Stimulated activated effector memory CD8-positive, alpha-beta T cell treated with anti-CD3 and anti-CD28 coated beads, Interleukin-12 subunit alpha, Interleukin-12 subunit beta, amount 100 ng/mL, for 72 hours (primary cell): Measurements from ENCODE around the gene ARMC10.
"Not testable (repeated sequence)": the region's sequence is repeated elsewhere in the genome, so short reads cannot be mapped to it uniquely, and the experiment has no call there.

Experiments used
- ATAC-seq: fragments of 150-1000 bp; cut with Tn5 transposase; 2 replicates; pipeline ENCODE4 v1.10.0; 2021
- DNase-seq, 2 donors: peaks; one replicate each; pipeline ENCODE4 v3.0.0; 2021 to 2022; ENCODE audit warnings: low spot score in 2 of 2
- H3K27ac Mint-ChIP-seq: one replicate; pipeline ENCODE4 v1.8.0; 2022; ENCODE audit warnings: mild to moderate bottlenecking, mixed read lengths
- H3K36me3 Mint-ChIP-seq: one replicate; pipeline ENCODE4 v1.8.0; 2022; ENCODE audit warnings: mild to moderate bottlenecking, mixed read lengths
- H3K4me1 Mint-ChIP-seq: one replicate; pipeline ENCODE4 v1.8.0; 2022; ENCODE audit warnings: mixed read lengths
- H3K4me3 Mint-ChIP-seq: one replicate; pipeline ENCODE4 v1.8.0; 2022; ENCODE audit warnings: mild to moderate bottlenecking, mixed read lengths
- H3K9me3 Mint-ChIP-seq: one replicate; pipeline ENCODE4 v1.8.0; 2022; ENCODE audit warnings: mixed read lengths

ARMC10 gene

DNA sequence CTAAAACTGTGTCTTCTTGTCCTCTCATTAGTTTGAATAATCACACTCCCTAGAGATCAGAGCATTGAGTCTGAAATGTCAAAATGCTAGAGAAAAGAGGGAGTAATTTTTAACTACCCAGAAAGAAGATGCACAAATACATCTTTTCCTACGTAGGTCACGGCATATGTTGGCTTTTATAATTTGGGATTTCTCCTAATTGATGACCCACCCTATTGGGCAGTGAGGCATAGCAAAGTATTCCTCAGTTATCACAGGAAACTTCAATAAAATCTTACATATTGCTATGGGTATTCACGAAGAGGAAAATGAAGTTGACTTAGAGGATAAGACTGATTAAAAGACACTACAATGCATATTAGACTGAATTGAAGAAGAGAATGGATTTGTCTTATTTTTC lies 25.4 kb downstream of the ARMC10 start:
- ATAC-seq (no peak), DNase-seq (no peak)
- no peaks in the 10 kb centered on the region for H3K9me3 Mint-ChIP-seq
- no peak overlapping the region for H3K4me3 Mint-ChIP-seq
- H3K27ac Mint-ChIP-seq = peak overlapping the region; percentile 1
- H3K36me3 Mint-ChIP-seq = peaks cover 72% of the 10 kb centered on the region
- no peaks in the 10 kb centered on the region for H3K4me1 Mint-ChIP-seq

- DNase-seq = no peak
- no peak for ATAC-seq
- no peak overlapping the region for H3K27ac Mint-ChIP-seq
- no peak overlapping the region for H3K4me3 Mint-ChIP-seq
- H3K9me3 Mint-ChIP-seq = no peaks in the 10 kb centered on the region
- H3K36me3 Mint-ChIP-seq = peaks cover 70% of the 10 kb centered on the region
- no peaks in the 10 kb centered on the region for H3K4me1 Mint-ChIP-seq
Observed at GRCh38 chr7:103101543-103101942, 26.6 kb downstream of the ARMC10 start.

GRCh38 chr7:103106005-103106702 lies 31.2 kb downstream of the ARMC10 start:
- Mint-ChIP-seq H3K4me1 (peaks cover 20% of the 10 kb centered on the region), H3K36me3 (peaks cover 52% of the 10 kb centered on the region), H3K9me3 (peaks cover 4% of the 10 kb centered on the region), H3K27ac (no peak overlapping the region), H3K4me3 (no peak overlapping the region)
- no peak for DNase-seq
- ATAC-seq = no peak

DNA sequence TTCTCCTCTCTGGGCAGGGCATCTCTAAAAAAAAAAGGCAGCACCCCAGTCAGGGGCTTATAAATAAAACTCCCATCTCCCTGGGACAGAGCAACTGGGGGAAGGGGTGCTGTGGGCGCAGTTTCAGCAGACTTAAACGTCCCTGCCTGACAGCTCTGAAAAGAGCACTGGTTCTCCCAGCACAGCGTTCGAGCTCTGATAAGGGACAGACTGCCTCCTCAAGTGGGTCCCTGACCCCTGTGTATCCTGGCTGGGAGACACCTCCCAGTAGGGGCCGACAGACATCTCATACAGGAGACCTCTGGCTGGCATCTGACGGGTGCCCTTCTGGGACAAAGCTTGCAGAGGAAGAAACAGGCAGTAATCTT lies 31.7 kb downstream of the ARMC10 start:
- Mint-ChIP-seq H3K4me1 (peaks cover 20% of the 10 kb centered on the region), H3K36me3 (peaks cover 47% of the 10 kb centered on the region)
- DNase-seq, H3K27ac Mint-ChIP-seq, H3K4me3 Mint-ChIP-seq, H3K9me3 Mint-ChIP-seq, ATAC-seq: not testable (repeated sequence)

DNA sequence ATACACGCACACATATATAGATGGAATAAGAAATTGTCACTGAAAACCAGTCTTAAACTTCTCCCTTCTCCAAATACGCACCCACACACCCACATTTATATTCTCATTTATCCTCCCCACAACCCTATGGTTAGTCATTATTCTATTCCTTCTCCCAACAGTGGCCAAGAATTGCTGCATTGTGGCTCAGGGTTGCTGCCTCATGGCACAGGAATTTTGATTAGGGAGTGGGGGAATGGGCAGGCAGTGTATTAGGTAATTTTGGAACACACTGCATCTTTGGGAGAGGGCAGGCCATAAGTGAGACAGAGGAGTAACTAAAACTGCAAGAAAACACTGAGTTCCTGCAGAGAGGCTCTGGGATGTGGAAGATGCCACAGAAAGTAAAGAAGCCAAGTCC lies 38.2 kb downstream of the ARMC10 start:
- Mint-ChIP-seq H3K36me3 (peaks cover 7% of the 10 kb centered on the region), H3K4me1 (peaks cover 13% of the 10 kb centered on the region), H3K27ac (no peak overlapping the region), H3K4me3 (no peak overlapping the region), H3K9me3 (peaks cover 4% of the 10 kb centered on the region)
- DNase-seq = no peak
- no peak for ATAC-seq

DNA sequence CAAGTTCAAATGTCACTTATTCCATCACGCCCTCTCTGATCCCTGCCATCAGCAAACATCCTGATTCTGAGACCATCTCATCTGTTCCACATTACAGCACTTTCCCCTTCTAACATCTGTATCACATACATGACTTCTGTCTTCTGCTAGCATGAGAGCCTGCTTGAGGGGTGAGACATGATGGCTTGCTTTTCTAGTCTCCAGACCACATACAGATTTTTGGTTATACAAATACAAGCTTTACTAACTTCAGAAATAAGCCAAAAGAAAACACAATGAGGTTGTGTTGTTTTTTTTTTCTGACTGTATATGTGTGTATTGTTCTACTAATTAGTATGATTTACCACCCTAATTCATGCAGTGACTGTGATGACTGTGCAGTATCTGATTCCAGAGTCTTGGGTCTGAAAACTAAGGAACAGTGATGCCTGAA lies 39.7 kb downstream of the ARMC10 start:
- Mint-ChIP-seq H3K4me1 (peaks cover 2% of the 10 kb centered on the region), H3K27ac (peak overlapping the region; percentile 43), H3K36me3 (peaks cover 4% of the 10 kb centered on the region), H3K9me3 (peaks cover 2% of the 10 kb centered on the region), H3K4me3 (no peak overlapping the region)
- ATAC-seq = no peak
- DNase-seq = no peak

DNA sequence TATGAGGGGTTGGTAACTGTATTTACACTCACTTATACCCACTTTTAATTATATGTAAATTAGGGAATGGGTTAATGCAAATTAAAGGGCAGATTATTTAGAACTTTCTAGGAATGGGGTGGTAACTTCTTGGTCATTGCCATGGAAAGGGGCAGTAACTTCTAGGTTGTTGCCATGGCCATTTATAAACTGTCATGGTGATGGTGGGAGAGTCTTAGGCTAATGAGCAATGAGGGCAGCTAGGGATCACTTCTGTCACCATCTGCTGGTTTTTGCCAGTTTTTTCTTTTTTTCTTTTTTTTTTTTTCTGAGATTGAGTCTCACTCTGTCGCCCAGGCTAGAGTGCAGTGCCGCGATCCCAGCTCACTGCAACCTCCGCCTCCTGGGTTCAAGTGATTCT lies 40.8 kb downstream of the ARMC10 start:
- ATAC-seq = no peak
- Mint-ChIP-seq H3K4me1 (no peaks in the 10 kb centered on the region), H3K4me3 (no peak overlapping the region), H3K36me3 (peaks cover 13% of the 10 kb centered on the region), H3K27ac (no peak overlapping the region), H3K9me3 (no peaks in the 10 kb centered on the region)
- no peak for DNase-seq

DNA sequence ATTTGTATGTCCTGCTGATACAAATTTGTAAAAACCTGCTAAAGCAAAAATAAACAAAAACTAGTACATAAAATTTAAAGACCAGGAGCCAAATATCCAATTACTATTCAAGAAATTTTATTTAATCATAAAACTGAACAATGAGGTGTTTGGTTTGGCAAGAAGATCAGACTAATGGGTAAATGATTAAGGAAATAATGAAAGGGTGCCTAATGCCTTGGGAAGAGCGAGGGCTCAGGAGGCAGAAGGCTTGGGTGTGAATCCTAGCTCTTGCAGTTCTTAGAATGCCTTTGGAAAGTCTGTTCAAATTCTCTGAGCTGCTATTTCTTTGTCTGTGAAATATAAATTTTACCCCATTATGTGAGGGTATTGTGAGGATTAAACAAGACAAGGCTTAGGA lies 41.6 kb downstream of the ARMC10 start:
- peaks cover 16% of the 10 kb centered on the region for H3K36me3 Mint-ChIP-seq
- no peaks in the 10 kb centered on the region for H3K9me3 Mint-ChIP-seq
- H3K4me1 Mint-ChIP-seq = no peaks in the 10 kb centered on the region
- ATAC-seq (no peak), DNase-seq (no peak)
- H3K4me3 Mint-ChIP-seq = no peak overlapping the region
- H3K27ac Mint-ChIP-seq = no peak overlapping the region

DNA sequence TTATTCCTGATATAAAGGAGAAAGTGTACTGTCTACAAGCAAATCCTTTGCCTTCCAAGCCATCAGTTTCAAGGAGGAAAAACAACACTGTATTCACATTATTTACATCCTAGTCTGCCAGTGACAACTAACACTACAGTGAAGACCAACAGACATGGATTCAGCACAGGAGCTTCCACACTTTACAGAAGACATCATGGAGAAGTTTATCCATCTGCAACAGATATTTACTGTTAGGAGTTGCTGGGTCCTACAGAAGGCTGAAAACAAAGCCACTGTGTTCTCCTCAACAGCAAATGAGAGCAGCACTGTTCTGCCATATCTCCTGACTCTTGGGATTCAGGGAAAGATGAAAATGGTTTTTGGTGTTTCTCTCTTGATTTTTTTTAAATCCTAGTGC lies 42.1 kb downstream of the ARMC10 start:
- ATAC-seq (no peak), DNase-seq (no peak)
- H3K9me3 Mint-ChIP-seq = no peaks in the 10 kb centered on the region
- no peaks in the 10 kb centered on the region for H3K4me1 Mint-ChIP-seq
- no peak overlapping the region for H3K27ac Mint-ChIP-seq
- H3K36me3 Mint-ChIP-seq = peaks cover 16% of the 10 kb centered on the region
- no peak overlapping the region for H3K4me3 Mint-ChIP-seq

- DNase-seq (no peak), ATAC-seq (no peak)
- Mint-ChIP-seq H3K27ac (no peak overlapping the region), H3K36me3 (peaks cover 21% of the 10 kb centered on the region), H3K4me1 (no peaks in the 10 kb centered on the region), H3K4me3 (no peak overlapping the region), H3K9me3 (no peaks in the 10 kb centered on the region)
Observed at GRCh38 chr7:103117465-103117864, 42.5 kb downstream of the ARMC10 start.

GRCh38 chr7:103119791-103120291 lies 44.9 kb downstream of the ARMC10 start:
- Mint-ChIP-seq H3K4me3 (no peak overlapping the region), H3K27ac (no peak overlapping the region), H3K9me3 (no peaks in the 10 kb centered on the region), H3K36me3 (peaks cover 22% of the 10 kb centered on the region), H3K4me1 (peaks cover 5% of the 10 kb centered on the region)
- DNase-seq = no peak
- no peak for ATAC-seq

DNA sequence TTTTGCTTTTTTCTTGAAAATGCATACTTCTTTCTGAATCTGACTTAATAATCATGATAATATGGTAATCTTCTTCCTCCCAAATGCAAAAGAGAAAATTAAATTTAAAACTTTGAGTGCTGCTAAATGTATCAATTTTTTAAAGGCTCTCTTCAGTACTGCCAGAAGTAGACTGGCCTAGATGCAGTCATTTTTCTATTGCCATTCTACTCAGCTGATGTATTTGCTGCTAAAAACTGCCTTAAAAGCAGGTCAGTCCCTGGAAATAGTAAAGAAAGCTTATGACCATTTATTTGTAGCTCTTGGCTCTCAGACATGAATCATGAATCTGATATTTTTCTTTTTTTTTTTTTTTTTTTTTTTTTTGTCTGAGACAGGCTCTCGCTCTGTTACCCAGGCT lies 45.4 kb downstream of the ARMC10 start:
- H3K9me3 Mint-ChIP-seq = no peaks in the 10 kb centered on the region
- ATAC-seq (no peak), DNase-seq (no peak)
- H3K27ac Mint-ChIP-seq = no peak overlapping the region
- H3K4me1 Mint-ChIP-seq = peaks cover 5% of the 10 kb centered on the region
- no peak overlapping the region for H3K4me3 Mint-ChIP-seq
- H3K36me3 Mint-ChIP-seq = peaks cover 22% of the 10 kb centered on the region

- no peak overlapping the region for H3K4me3 Mint-ChIP-seq
- H3K9me3 Mint-ChIP-seq = no peaks in the 10 kb centered on the region
- peaks cover 5% of the 10 kb centered on the region for H3K4me1 Mint-ChIP-seq
- H3K27ac Mint-ChIP-seq = no peak overlapping the region
- no peak for DNase-seq
- peaks cover 31% of the 10 kb centered on the region for H3K36me3 Mint-ChIP-seq
- ATAC-seq = no peak
Observed at GRCh38 chr7:103121641-103122040, 46.7 kb downstream of the ARMC10 start.

GRCh38 chr7:103123529-103123928 lies 48.6 kb downstream of the ARMC10 start:
- DNase-seq = no peak
- Mint-ChIP-seq H3K36me3 (peaks cover 44% of the 10 kb centered on the region), H3K4me1 (peaks cover 5% of the 10 kb centered on the region), H3K9me3 (no peaks in the 10 kb centered on the region), H3K27ac (no peak overlapping the region), H3K4me3 (no peak overlapping the region)
- no peak for ATAC-seq

DNA sequence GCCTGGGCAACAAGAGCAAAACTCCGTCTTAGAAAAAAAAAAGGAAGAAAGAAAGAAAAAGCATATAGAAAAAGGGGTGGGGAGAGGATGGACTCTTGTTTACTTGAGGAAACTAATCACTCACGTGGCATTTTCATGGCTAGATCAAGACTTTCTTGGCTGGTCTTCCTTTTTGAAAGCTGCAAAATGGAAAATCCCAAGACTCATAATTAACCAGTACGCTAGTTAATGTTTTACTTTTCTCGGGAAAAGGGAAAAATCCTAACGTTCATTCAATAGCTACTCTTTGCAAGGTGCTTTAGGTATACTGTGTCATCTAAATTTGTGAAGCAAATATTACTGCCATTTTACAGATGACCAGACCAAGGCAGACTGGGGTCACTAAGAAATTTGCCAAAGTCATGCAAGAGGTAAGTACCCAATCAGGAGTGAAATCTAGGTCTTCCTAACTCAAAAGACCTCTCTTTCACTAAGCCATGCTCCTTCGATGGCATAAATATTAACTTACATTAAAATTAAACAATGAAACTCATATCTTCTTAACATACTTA lies 49.6 kb downstream of the ARMC10 start:
- peaks cover 43% of the 10 kb centered on the region for H3K36me3 Mint-ChIP-seq
- DNase-seq (no peak), ATAC-seq (no peak)
- H3K4me3 Mint-ChIP-seq = no peak overlapping the region
- H3K9me3 Mint-ChIP-seq = no peaks in the 10 kb centered on the region
- peaks cover 5% of the 10 kb centered on the region for H3K4me1 Mint-ChIP-seq
- no peak overlapping the region for H3K27ac Mint-ChIP-seq

DNA sequence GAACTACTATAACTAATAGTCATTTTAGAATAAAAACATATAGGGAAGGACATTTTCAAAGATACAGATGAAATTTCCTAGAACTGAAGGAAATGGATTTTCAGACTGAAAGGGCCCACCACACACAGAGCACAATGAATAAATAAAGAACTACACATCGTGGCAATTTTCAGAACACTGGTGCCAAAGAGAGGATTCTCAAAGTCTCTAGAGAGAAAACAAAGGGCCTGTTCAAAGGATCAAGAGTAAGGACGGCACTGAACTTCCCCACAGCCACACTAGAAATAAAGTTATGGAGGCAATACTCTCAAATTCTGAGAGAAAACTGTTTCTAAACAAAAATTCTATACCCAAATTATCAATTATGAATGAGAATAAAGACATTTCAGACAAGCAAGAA lies 52.1 kb downstream of the ARMC10 start:
- DNase-seq = no peak
- Mint-ChIP-seq H3K9me3 (no peaks in the 10 kb centered on the region), H3K36me3 (peaks cover 30% of the 10 kb centered on the region), H3K27ac (no peak overlapping the region), H3K4me1 (peaks cover 5% of the 10 kb centered on the region), H3K4me3 (no peak overlapping the region)
- no peak for ATAC-seq
